HepG2 (cell line): ENCODE results near the gene RAP1A. TPM values are rescaled to one million over a fixed set of nuclear protein-coding genes. Genes with fewer than 3 reads are reported as not detected.

Experiments
- ARID2 ChIP-seq: sonication (generic); formaldehyde crosslinking; IDR thresholded peaks from 2 replicates; pipeline ENCODE4 v1.8.1; 2022; ENCODE audit warnings: mild to moderate bottlenecking, missing genetic modification reagents, borderline replicate concordance
- ATF1 ChIP-seq: IDR thresholded peaks from 2 replicates; pipeline ENCODE4 v1.6.1; 2016; ENCODE audit warnings: mild to moderate bottlenecking, control low read depth
- BRCA1 ChIP-seq: sonication (generic); formaldehyde crosslinking; IDR thresholded peaks from 2 replicates; pipeline ENCODE4 v1.4.0; 2020; ENCODE audit warnings: missing genetic modification reagents
- FOXJ3 ChIP-seq: sonication (generic); formaldehyde crosslinking; IDR thresholded peaks from 2 replicates; pipeline ENCODE4 v1.4.0; 2020; ENCODE audit warnings: missing genetic modification reagents, mild to moderate bottlenecking, borderline replicate concordance
- FOXK2 ChIP-seq: fragments of 450-650 bp; IDR thresholded peaks from 2 replicates; pipeline ENCODE4 v1.6.1; 2016
- GZF1 ChIP-seq: sonication (generic); formaldehyde crosslinking; IDR thresholded peaks from 2 replicates; pipeline ENCODE4 v1.5.1; 2020; ENCODE audit warnings: mild to moderate bottlenecking, missing genetic modification reagents
- HDAC1 ChIP-seq: sonication (generic); formaldehyde crosslinking; IDR thresholded peaks from 2 replicates; pipeline ENCODE4 v1.5.1; 2020; ENCODE audit warnings: mild to moderate bottlenecking, missing genetic modification reagents
- NR1H2 ChIP-seq: sonication (generic); formaldehyde crosslinking; IDR thresholded peaks from 2 replicates; pipeline ENCODE4 v1.8.1; 2022; ENCODE audit warnings: low read depth, missing genetic modification reagents, borderline replicate concordance
- REL ChIP-seq: sonication (generic); formaldehyde crosslinking; conservative IDR thresholded peaks from 2 replicates; pipeline ENCODE4 v1.8.0; 2022; ENCODE audit warnings: mild to moderate bottlenecking, missing genetic modification reagents, moderate library complexity
- SOX6 ChIP-seq, 2 experiments: fragments of 450-650 bp in 1 of 2; sonication (generic) in 1 of 2; formaldehyde crosslinking in 1 of 2; IDR thresholded peaks; 2 replicates each; pipeline versions ENCODE4 v1.4.0 to v1.6.1; 2017 to 2020; ENCODE audit warnings: antibody characterized with exemption in 1 of 2, mild to moderate bottlenecking in 1 of 2, missing genetic modification reagents in 1 of 2
- ZBTB42 ChIP-seq: sonication (generic); formaldehyde crosslinking; IDR thresholded peaks from 2 replicates; pipeline ENCODE4 v1.5.0; 2020; ENCODE audit warnings: mild to moderate bottlenecking, missing genetic modification reagents
- ZFX ChIP-seq: sonication (generic); formaldehyde crosslinking; IDR thresholded peaks from 2 replicates; pipeline ENCODE4 v1.4.0; 2020; ENCODE audit warnings: mild to moderate bottlenecking, low read depth, missing genetic modification reagents, moderate library complexity
- ZGPAT ChIP-seq: IDR thresholded peaks from 2 replicates; pipeline ENCODE4 v1.6.1; 2016; ENCODE audit warnings: mild to moderate bottlenecking
- ZNF160 ChIP-seq: sonication (generic); formaldehyde crosslinking; IDR thresholded peaks from 2 replicates; pipeline ENCODE4 v1.8.0; 2022; ENCODE audit warnings: mild to moderate bottlenecking, inconsistent platforms, missing genetic modification reagents
- ZNF230 ChIP-seq: sonication (generic); formaldehyde crosslinking; IDR thresholded peaks from 2 replicates; pipeline ENCODE4 v1.4.0; 2020; ENCODE audit warnings: mild to moderate bottlenecking, missing genetic modification reagents
- ZNF292 ChIP-seq: sonication (generic); formaldehyde crosslinking; IDR thresholded peaks from 2 replicates; pipeline ENCODE4 v1.8.1; 2022; ENCODE audit warnings: mild to moderate bottlenecking, low read depth, missing genetic modification reagents, borderline replicate concordance
- ZNF354B ChIP-seq: sonication (generic); formaldehyde crosslinking; IDR thresholded peaks from 2 replicates; pipeline ENCODE4 v1.8.0; 2022; ENCODE audit warnings: mild to moderate bottlenecking, missing genetic modification reagents
- ZNF562 ChIP-seq: sonication (generic); formaldehyde crosslinking; IDR thresholded peaks from 2 replicates; pipeline ENCODE4 v1.8.0; 2022; ENCODE audit warnings: missing genetic modification reagents, borderline replicate concordance
- ZSCAN12 ChIP-seq: sonication (generic); formaldehyde crosslinking; IDR thresholded peaks from 2 replicates; pipeline ENCODE4 v1.9.0; 2021; ENCODE audit warnings: mild to moderate bottlenecking, missing genetic modification reagents
- polyA plus RNA-seq, 8 experiments: library from polyadenylated mRNA; depleted of rRNA in 3 of 8; stranded (reverse) in 7 of 8; unstranded in 1 of 8; fragments of >200 nt; fragmentation: Illumina TruSeq in 4 of 8; extraction: Trizol in 4 of 8; gene quantifications; 2 replicates each; pipeline versions ENCODE4 v1.2.1 to v1.2.3, GENCODE V29; 2011 to 2016; ENCODE audit warnings: low read depth in 4 of 8, missing spikeins in 1 of 8, mixed read lengths in 1 of 8; ENCODE audit not compliant: insufficient read depth in 1 of 8
- total RNA-seq, 5 experiments: library from RNA; depleted of rRNA; stranded (reverse); fragments of >200 nt; fragmentation: Illumina TruSeq; extraction: Trizol; gene quantifications; 2 replicates each; pipeline ENCODE4 v1.2.3, GENCODE V29; 2016; ENCODE audit warnings: low read depth in 1 of 5
- TF ChIP-seq, protein P1 (sequence below): sonication (generic); formaldehyde crosslinking; IDR thresholded peaks from 2 replicates; pipeline ENCODE4 v1.4.0; 2020; ENCODE audit warnings: missing genetic modification reagents, borderline replicate concordance
- TF ChIP-seq, protein P2 (sequence below): sonication (generic); formaldehyde crosslinking; IDR thresholded peaks from 2 replicates; pipeline ENCODE4 v1.4.0; 2020; ENCODE audit warnings: missing genetic modification reagents, borderline replicate concordance

The RAP1A gene
- total and polyA plus RNA-seq, 2 of the 13 experiments (the other 11 are each of a cell fraction or from before 2014, with no cell fraction given) = 19.0 to 20.7 TPM

GRCh38 chr1:111738436-111739193 lies 119.0 kb downstream of the RAP1A start (continued):
- TF ChIP-seq, protein P1, sequence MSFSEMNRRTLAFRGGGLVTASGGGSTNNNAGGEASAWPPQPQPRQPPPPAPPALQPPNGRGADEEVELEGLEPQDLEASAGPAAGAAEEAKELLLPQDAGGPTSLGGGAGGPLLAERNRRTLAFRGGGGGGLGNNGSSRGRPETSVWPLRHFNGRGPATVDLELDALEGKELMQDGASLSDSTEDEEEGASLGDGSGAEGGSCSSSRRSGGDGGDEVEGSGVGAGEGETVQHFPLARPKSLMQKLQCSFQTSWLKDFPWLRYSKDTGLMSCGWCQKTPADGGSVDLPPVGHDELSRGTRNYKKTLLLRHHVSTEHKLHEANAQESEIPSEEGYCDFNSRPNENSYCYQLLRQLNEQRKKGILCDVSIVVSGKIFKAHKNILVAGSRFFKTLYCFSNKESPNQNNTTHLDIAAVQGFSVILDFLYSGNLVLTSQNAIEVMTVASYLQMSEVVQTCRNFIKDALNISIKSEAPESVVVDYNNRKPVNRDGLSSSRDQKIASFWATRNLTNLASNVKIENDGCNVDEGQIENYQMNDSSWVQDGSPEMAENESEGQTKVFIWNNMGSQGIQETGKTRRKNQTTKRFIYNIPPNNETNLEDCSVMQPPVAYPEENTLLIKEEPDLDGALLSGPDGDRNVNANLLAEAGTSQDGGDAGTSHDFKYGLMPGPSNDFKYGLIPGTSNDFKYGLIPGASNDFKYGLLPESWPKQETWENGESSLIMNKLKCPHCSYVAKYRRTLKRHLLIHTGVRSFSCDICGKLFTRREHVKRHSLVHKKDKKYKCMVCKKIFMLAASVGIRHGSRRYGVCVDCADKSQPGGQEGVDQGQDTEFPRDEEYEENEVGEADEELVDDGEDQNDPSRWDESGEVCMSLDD = no peak
- TF ChIP-seq ATF1 (CRISPR knock-in tag) = no peak
- peak; percentile 8; the same call in 1 of the 2 replicates for TF ChIP-seq ZFX (CRISPR knock-in tag)
- no peak for TF ChIP-seq FOXK2
- TF ChIP-seq ZBTB42 (CRISPR knock-in tag) = 0 out of 2 replicates have a peak, but pooled peaks have one; percentile 58
- TF ChIP-seq ZNF292 (CRISPR knock-in tag) = no peak
- no peak for TF ChIP-seq ZNF562 (CRISPR knock-in tag)
- TF ChIP-seq REL (CRISPR knock-in tag) = no peak; the same call in 1 of the 2 replicates
- no peak for TF ChIP-seq SOX6 (IDR thresholded peaks at IDR 0.05)
- no peak for TF ChIP-seq SOX6 (CRISPR knock-in tag; IDR thresholded peaks at IDR 0.05)
- TF ChIP-seq ZNF160 (CRISPR knock-in tag) = no peak; the same call in 1 of the 2 replicates
- no peak for TF ChIP-seq FOXJ3 (CRISPR knock-in tag)
- TF ChIP-seq ZNF354B (CRISPR knock-in tag) = no peak
- 0 out of 2 replicates have a peak, but pooled peaks have one; percentile 63 for TF ChIP-seq ARID2 (CRISPR knock-in tag)
- no peak for TF ChIP-seq HDAC1
- no peak for TF ChIP-seq ZSCAN12
- no peak for TF ChIP-seq GZF1 (CRISPR knock-in tag)
- TF ChIP-seq, protein P2, sequence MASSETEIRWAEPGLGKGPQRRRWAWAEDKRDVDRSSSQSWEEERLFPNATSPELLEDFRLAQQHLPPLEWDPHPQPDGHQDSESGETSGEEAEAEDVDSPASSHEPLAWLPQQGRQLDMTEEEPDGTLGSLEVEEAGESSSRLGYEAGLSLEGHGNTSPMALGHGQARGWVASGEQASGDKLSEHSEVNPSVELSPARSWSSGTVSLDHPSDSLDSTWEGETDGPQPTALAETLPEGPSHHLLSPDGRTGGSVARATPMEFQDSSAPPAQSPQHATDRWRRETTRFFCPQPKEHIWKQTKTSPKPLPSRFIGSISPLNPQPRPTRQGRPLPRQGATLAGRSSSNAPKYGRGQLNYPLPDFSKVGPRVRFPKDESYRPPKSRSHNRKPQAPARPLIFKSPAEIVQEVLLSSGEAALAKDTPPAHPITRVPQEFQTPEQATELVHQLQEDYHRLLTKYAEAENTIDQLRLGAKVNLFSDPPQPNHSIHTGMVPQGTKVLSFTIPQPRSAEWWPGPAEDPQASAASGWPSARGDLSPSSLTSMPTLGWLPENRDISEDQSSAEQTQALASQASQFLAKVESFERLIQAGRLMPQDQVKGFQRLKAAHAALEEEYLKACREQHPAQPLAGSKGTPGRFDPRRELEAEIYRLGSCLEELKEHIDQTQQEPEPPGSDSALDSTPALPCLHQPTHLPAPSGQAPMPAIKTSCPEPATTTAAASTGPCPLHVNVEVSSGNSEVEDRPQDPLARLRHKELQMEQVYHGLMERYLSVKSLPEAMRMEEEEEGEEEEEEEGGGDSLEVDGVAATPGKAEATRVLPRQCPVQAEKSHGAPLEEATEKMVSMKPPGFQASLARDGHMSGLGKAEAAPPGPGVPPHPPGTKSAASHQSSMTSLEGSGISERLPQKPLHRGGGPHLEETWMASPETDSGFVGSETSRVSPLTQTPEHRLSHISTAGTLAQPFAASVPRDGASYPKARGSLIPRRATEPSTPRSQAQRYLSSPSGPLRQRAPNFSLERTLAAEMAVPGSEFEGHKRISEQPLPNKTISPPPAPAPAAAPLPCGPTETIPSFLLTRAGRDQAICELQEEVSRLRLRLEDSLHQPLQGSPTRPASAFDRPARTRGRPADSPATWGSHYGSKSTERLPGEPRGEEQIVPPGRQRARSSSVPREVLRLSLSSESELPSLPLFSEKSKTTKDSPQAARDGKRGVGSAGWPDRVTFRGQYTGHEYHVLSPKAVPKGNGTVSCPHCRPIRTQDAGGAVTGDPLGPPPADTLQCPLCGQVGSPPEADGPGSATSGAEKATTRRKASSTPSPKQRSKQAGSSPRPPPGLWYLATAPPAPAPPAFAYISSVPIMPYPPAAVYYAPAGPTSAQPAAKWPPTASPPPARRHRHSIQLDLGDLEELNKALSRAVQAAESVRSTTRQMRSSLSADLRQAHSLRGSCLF (CRISPR knock-in tag) = no peak
- peak; percentile 15; the same call in 1 of the 2 replicates for TF ChIP-seq ZGPAT (CRISPR knock-in tag)
- TF ChIP-seq ZNF230 (CRISPR knock-in tag) = no peak
- no peak for TF ChIP-seq BRCA1 (CRISPR knock-in tag)
- TF ChIP-seq NR1H2 (CRISPR knock-in tag) = peak; percentile 70; the same call in 1 of the 2 replicates
